K562 (cell line): ENCODE results near the gene LRP1B. TPM values are rescaled to one million over a fixed set of nuclear protein-coding genes. Genes with fewer than 3 reads are reported as not detected.

Source experiments
- ATAC-seq: fragments of 200-7000 bp; cut with Tn5 transposase; 3 replicates; pipeline ENCODE4 v1.9.1; 2020; ENCODE audit warnings: moderate library complexity
- BruUV-seq: library from RNA; stranded (reverse); fragments of 400-500 nt; replicated peaks from 2 replicates; lab custom pipeline; 2021; lab: Mats Ljungman, UMichigan
- CTCF ChIA-PET: fragments of 300-600 bp; formaldehyde crosslinking; extraction: SDS; loops from one replicate; lab custom pipeline; 2021; ENCODE audit warnings: low intra/inter-chr PET ratio; lab: Yijun Ruan, JAX
- POLR2A ChIA-PET: fragments of 300-600, 350-650 bp; sonication (Branson Sonifier 250); formaldehyde crosslinking; extraction: SDS; loops from one replicate; lab custom pipeline; 2021; ENCODE audit warnings: antibody characterized with exemption, inconsistent platforms; lab: Yijun Ruan, JAX
- DNase-seq, 4 experiments: peaks; one replicate each; pipeline versions ENCODE4 v3.0.0 to v3.0.0-alpha.2; 2011 to 2018; ENCODE audit warnings: low spot score in 3 of 4, mixed read lengths in 3 of 4; ENCODE audit errors: extremely low read depth in 1 of 4
- FAIRE-seq: peaks from 2 replicates; lab custom pipeline; 2011; peaks lifted over from hg19 to GRCh38; lab: Jason Lieb, UNC
- H2AFZ ChIP-seq: 2 replicates; pipeline ENCODE4 v1.6.0; 2011; ENCODE audit warnings: low read depth, low read length, control low read depth, inconsistent platforms
- H3K27ac ChIP-seq: fragments of 200-600 bp; 3 replicates; pipeline ENCODE4 v1.8.0; 2011; ENCODE audit warnings: low read depth, mild to moderate bottlenecking, control low read depth, inconsistent platforms, low read length, moderate library complexity, mixed read lengths; ENCODE audit errors: extremely low read depth
- H3K27me3 ChIP-seq, 2 experiments: fragments of 300-600 bp in 1 of 2; 2 replicates in 1 of 2; 3 replicates in 1 of 2; pipeline versions ENCODE4 v1.6.0 to v1.8.0; 2011; ENCODE audit warnings: inconsistent platforms in 2 of 2, low read length in 2 of 2, mild to moderate bottlenecking in 1 of 2, mixed read lengths in 1 of 2, moderate library complexity in 1 of 2; ENCODE audit not compliant: control insufficient read depth in 2 of 2, insufficient read depth in 2 of 2
- H3K36me3 ChIP-seq: fragments of 300-600 bp; 3 replicates; pipeline ENCODE4 v1.8.0; 2011; ENCODE audit warnings: mild to moderate bottlenecking, low read length, inconsistent platforms; ENCODE audit not compliant: control insufficient read depth, insufficient read depth
- H3K4me1 ChIP-seq, 2 experiments: fragments of 200-600 bp in 1 of 2; replicated peaks in 1 of 2; 2 replicates in 1 of 2; 3 replicates in 1 of 2; pipeline versions ENCODE4 v1.5.1 to v1.8.0; 2011; ENCODE audit warnings: inconsistent platforms in 2 of 2, low read length in 2 of 2, mild to moderate bottlenecking in 1 of 2, mixed read lengths in 1 of 2, moderate library complexity in 1 of 2; ENCODE audit not compliant: control insufficient read depth in 2 of 2, insufficient read depth in 2 of 2
- H3K4me2 ChIP-seq: 2 replicates; pipeline ENCODE4 v1.6.1; 2011; ENCODE audit warnings: low read length, control low read depth, inconsistent platforms, mixed read lengths; ENCODE audit not compliant: insufficient read depth
- H3K4me3 ChIP-seq: fragments of 200-600 bp; sonication (generic), shearing (Covaris generic); 2 replicates; pipeline ENCODE4 v1.5.1; 2016; ENCODE audit warnings: control low read depth, inconsistent platforms
- H3K79me2 ChIP-seq: fragments of 200-600 bp; 3 replicates; pipeline ENCODE4 v1.8.0; 2011; ENCODE audit warnings: low read length, inconsistent platforms; ENCODE audit not compliant: control insufficient read depth, insufficient read depth
- H3K9ac ChIP-seq, 2 experiments: 2 replicates each; pipeline versions ENCODE4 v1.6.0 to v1.6.1; 2011; ENCODE audit warnings: low read depth in 2 of 2, low read length in 2 of 2, control low read depth in 1 of 2, inconsistent platforms in 1 of 2, mild to moderate bottlenecking in 1 of 2, mixed read lengths in 1 of 2; ENCODE audit not compliant: insufficient read depth in 1 of 2
- H3K9me1 ChIP-seq: one replicate; pipeline ENCODE4 v1.6.0; 2011; ENCODE audit warnings: inconsistent platforms, mild to moderate bottlenecking, low read length, moderate library complexity; ENCODE audit not compliant: control insufficient read depth, insufficient read depth
- H3K9me3 ChIP-seq: replicated peaks from 2 replicates; pipeline ENCODE4 v1.5.1; 2011; ENCODE audit warnings: low read depth, low read length, inconsistent platforms; ENCODE audit not compliant: control insufficient read depth, insufficient read depth
- H4K20me1 ChIP-seq: replicated peaks from 2 replicates; pipeline ENCODE4 v1.6.1; 2011; ENCODE audit warnings: low read length, inconsistent platforms, mixed read lengths; ENCODE audit not compliant: control insufficient read depth, insufficient read depth
- RBM17 ChIP-seq: fragments of 200-400 bp; formaldehyde crosslinking; IDR thresholded peaks from 2 replicates; pipeline ENCODE4 v1.6.1; 2017; ENCODE audit warnings: low read depth, mild to moderate bottlenecking, low read length, borderline replicate concordance
- WGBS: fragments of 100-300 bp; shearing (Covaris generic); methylation state at CpG from one replicate; pipeline ENCODE4 v1.1.6; 2016; ENCODE audit warnings: low coverage, mixed read lengths; ENCODE audit not compliant: insufficient coverage; ENCODE audit errors: missing lambda C conversion rate; 5-methylcytosine and 5-hydroxymethylcytosine counted together
- in situ Hi-C: fragments of 300-500 bp; cut with MboI; formaldehyde crosslinking; loops from 4 replicates; pipeline ENCODE4 v1.15.0; 2018; ENCODE audit warnings: inconsistent platforms, mixed read lengths
- intact Hi-C: fragments of 100-400 bp; cut with micrococcal nuclease; formaldehyde crosslinking; loops from 2 replicates; pipeline ENCODE4 v1.14.2; 2022
- polyA plus RNA-seq, 8 experiments: library from polyadenylated mRNA; depleted of rRNA in 4 of 8; stranded (reverse) in 5 of 8; unstranded in 3 of 8; fragments of >200 nt; fragmentation: Nextera tagmentation in 2 of 8; fragmentation: Illumina TruSeq in 1 of 8; extraction: Ambion mirVana in 2 of 8; extraction: Trizol in 1 of 8; gene quantifications; 2 replicates each; pipeline versions ENCODE4 v1.2.1 to v1.2.3, GENCODE V29; 2011 to 2014; ENCODE audit warnings: inconsistent platforms in 1 of 8, missing spikeins in 1 of 8
- total RNA-seq, 7 experiments: library from RNA; depleted of rRNA in 6 of 7; stranded (reverse); fragments of >200 nt in 6 of 7; fragmentation: Illumina TruSeq in 2 of 7; extraction: Trizol in 2 of 7; gene quantifications; 2 replicates each; pipeline versions ENCODE4 v1.2.1 to v1.2.3, GENCODE V29; 2011 to 2021; ENCODE audit warnings: low replicate concordance in 1 of 7
- TF ChIP-seq, protein P1 (sequence below): fragments of 250-450 bp; sonication (Bioruptor Pico); IDR thresholded peaks from 2 replicates; pipeline ENCODE4 v1.5.0; 2022; ENCODE audit warnings: mild to moderate bottlenecking
- TF ChIP-seq, protein P2 (sequence below): fragments of 250-450 bp; sonication (Bioruptor Pico); IDR thresholded peaks from 2 replicates; pipeline ENCODE4 v1.4.0; 2020; ENCODE audit warnings: borderline replicate concordance

Gene LRP1B
- total and polyA plus RNA-seq, 9 of the 15 experiments (the other 6 are each of a cell fraction or from before 2014, with no cell fraction given), result not detected

DNA sequence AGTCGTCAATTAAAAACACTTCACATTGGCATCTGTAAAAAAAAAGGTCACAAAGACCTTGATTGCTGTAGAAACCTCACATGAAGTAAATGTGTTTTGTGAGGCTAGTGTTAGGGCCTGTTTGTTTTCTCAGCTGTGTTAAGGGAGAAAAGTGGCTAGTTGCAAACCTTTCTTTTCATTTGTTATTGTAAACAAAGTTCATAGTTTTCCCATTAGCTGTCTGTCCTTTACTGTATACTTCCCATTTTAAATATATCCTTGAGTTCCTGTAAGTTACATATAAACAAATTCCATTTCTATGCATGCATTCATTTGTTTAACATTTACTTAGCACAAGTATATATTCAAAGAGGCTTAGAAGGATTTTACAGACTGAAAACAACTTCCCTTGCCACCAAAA lies 1250.2 kb downstream of the LRP1B start:
- TF ChIP-seq RBM17, result no peak
- TF ChIP-seq, protein P1, sequence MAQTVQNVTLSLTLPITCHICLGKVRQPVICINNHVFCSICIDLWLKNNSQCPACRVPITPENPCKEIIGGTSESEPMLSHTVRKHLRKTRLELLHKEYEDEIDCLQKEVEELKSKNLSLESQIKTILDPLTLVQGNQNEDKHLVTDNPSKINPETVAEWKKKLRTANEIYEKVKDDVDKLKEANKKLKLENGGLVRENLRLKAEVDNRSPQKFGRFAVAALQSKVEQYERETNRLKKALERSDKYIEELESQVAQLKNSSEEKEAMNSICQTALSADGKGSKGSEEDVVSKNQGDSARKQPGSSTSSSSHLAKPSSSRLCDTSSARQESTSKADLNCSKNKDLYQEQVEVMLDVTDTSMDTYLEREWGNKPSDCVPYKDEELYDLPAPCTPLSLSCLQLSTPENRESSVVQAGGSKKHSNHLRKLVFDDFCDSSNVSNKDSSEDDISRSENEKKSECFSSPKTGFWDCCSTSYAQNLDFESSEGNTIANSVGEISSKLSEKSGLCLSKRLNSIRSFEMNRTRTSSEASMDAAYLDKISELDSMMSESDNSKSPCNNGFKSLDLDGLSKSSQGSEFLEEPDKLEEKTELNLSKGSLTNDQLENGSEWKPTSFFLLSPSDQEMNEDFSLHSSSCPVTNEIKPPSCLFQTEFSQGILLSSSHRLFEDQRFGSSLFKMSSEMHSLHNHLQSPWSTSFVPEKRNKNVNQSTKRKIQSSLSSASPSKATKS (CRISPR knock-in tag), result no peak
- H3K4me2 ChIP-seq, result no peak overlapping the region
- no peaks in the 10 kb centered on the region for H3K9me3 ChIP-seq
- H3K9ac ChIP-seq, result no peak overlapping the region
- no peak overlapping the region for H2AFZ ChIP-seq
- H3K36me3 ChIP-seq, result no peaks in the 10 kb centered on the region
- H3K27me3 ChIP-seq, result no peaks in the 10 kb centered on the region
- in situ Hi-C loops, result no loop called here
- DNase-seq (no peak), FAIRE-seq (no peak), ATAC-seq (no peak)
- no peaks in the 10 kb centered on the region for H4K20me1 ChIP-seq
- H3K79me2 ChIP-seq, result no peaks in the 10 kb centered on the region
- intact Hi-C loops, result no loop called here
- H3K4me3 ChIP-seq, result no peak overlapping the region
- no peaks in the 10 kb centered on the region for H3K9me1 ChIP-seq
- H3K4me1 ChIP-seq, result no peaks in the 10 kb centered on the region
- POLR2A ChIA-PET, result no interaction called here
- BruUV-seq, result no TSS peak
- 0% methylated on average over 1 of the region's 1 CpG for WGBS
- H3K27ac ChIP-seq, result no peak overlapping the region
- CTCF ChIA-PET, result no interaction called here

DNA sequence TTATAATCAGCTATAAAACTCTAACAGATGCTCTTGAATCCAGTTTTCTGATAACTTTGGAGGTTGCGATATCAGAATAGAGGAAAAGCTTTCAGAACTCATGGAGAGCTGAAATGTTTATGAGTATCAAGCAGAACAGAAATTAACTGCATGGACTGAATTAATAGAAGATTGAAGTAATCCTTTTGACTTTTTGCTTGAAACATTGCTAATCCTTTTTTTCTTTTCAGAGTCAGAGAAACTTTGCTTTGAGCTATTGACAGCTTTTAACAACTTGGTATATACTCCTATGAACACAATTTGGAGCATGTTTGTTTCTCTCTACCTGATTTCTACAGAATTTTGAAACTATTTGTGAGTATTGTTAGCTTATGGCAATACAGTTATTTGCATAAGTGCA lies 1254.8 kb downstream of the LRP1B start:
- no TSS peak for BruUV-seq
- DNase-seq, result no peak
- no peak overlapping the region for H3K27ac ChIP-seq
- H3K9me3 ChIP-seq, result no peaks in the 10 kb centered on the region
- H3K4me1 ChIP-seq, result no peaks in the 10 kb centered on the region
- no peak overlapping the region for H3K4me3 ChIP-seq
- no peak overlapping the region for H3K4me2 ChIP-seq
- H3K36me3 ChIP-seq, result no peaks in the 10 kb centered on the region
- no peak for FAIRE-seq
- WGBS, result 0% methylated on average over 1 of the region's 1 CpG
- H3K79me2 ChIP-seq, result no peaks in the 10 kb centered on the region
- in situ Hi-C loops, result no loop called here
- POLR2A ChIA-PET, result no interaction called here
- intact Hi-C loops, result no loop called here
- TF ChIP-seq, protein P2, sequence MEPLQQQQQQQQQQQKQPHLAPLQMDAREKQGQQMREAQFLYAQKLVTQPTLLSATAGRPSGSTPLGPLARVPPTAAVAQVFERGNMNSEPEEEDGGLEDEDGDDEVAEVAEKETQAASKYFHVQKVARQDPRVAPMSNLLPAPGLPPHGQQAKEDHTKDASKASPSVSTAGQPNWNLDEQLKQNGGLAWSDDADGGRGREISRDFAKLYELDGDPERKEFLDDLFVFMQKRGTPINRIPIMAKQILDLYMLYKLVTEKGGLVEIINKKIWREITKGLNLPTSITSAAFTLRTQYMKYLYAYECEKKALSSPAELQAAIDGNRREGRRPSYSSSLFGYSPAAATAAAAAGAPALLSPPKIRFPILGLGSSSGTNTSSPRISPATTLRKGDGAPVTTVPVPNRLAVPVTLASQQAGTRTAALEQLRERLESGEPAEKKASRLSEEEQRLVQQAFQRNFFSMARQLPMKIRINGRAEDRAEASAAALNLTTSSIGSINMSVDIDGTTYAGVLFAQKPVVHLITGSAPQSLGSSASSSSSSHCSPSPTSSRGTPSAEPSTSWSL (CRISPR knock-in tag), result no peak
- TF ChIP-seq, all 486 proteins: peak for 0
- CTCF ChIA-PET, result no interaction called here
- H3K27me3 ChIP-seq, result no peaks in the 10 kb centered on the region
- H2AFZ ChIP-seq, result no peak overlapping the region
- no peaks in the 10 kb centered on the region for H3K9me1 ChIP-seq
- ATAC-seq, result no peak
- no peaks in the 10 kb centered on the region for H4K20me1 ChIP-seq
- H3K9ac ChIP-seq, result no peak overlapping the region
